Omental fat pad (tissue), 4 donors: ENCODE results near the gene ANKRD42. TPM values are rescaled to one million over a fixed set of nuclear protein-coding genes. Genes with fewer than 3 reads are reported as not detected.
A peak's percentile ranks its signal among the peaks of the same experiment; 100 is the strongest.

Experiments
- ATAC-seq: fragments of 150-250 bp; one replicate; pipeline ENCODE4 v1.9.1; 2016; ENCODE audit warnings: mild to moderate bottlenecking, moderate library complexity; ENCODE audit not compliant: low FRiP score
- DNase-seq: peaks from one replicate; pipeline ENCODE4 v3.0.0-alpha.2; 2019; ENCODE audit warnings: low spot score
- total RNA-seq, 4 donors: library from RNA; depleted of rRNA; stranded (reverse); fragments of >200 nt; gene quantifications; one replicate each; pipeline ENCODE4 v1.1.0, GENCODE V29; 2016
- TF ChIP-seq, protein P1 (sequence below), 3 donors: fragments of 450-650 bp; IDR thresholded peaks; one replicate each; pipeline ENCODE4 v1.5.1; 2016 to 2017; ENCODE audit warnings: antibody characterized with exemption in 3 of 3, mild to moderate bottlenecking in 3 of 3, moderate library complexity in 2 of 3

Gene ANKRD42
- total RNA-seq, 4 donors from 2014 or later: 9.0 to 13.4 (median 11.6) TPM

- ATAC-seq (peak; percentile 97), DNase-seq (peak; percentile 91)
- TF ChIP-seq, protein P1, sequence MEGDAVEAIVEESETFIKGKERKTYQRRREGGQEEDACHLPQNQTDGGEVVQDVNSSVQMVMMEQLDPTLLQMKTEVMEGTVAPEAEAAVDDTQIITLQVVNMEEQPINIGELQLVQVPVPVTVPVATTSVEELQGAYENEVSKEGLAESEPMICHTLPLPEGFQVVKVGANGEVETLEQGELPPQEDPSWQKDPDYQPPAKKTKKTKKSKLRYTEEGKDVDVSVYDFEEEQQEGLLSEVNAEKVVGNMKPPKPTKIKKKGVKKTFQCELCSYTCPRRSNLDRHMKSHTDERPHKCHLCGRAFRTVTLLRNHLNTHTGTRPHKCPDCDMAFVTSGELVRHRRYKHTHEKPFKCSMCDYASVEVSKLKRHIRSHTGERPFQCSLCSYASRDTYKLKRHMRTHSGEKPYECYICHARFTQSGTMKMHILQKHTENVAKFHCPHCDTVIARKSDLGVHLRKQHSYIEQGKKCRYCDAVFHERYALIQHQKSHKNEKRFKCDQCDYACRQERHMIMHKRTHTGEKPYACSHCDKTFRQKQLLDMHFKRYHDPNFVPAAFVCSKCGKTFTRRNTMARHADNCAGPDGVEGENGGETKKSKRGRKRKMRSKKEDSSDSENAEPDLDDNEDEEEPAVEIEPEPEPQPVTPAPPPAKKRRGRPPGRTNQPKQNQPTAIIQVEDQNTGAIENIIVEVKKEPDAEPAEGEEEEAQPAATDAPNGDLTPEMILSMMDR (IDR thresholded peaks at IDR 0.05): no peak
These were observed 37.1 kb upstream of the ANKRD42 start for GRCh38 chr11:83156144-83156995.

DNA sequence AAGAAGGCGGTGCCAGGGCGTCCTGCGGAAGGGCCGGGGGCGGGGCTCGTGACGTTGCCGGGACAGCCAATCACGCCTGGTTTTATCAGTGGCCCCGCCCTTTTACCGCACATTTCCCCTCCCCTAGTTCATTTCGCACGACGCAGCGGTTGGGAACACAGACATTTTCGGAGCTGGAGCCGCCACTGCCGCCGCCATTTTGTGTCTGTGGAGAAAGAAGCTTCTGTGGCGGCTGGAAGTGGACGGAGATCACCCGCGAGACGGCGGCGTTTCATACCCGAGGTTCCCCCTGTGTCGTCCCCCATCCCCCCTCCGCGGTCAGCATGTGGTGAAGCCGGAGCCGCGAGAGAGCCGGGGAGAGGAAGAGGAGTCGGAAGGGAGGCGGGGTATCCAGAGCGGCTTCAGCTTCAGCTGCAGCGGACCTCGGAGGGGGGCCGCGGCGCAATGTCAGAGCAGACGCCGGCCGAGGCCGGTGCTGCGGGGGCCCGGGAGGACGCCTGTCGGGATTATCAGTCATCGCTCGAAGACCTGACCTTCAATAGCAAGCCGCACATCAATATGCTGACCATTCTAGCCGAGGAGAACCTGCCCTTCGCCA is 36.4 kb upstream of the ANKRD42 start, which contains the start of gene PCF11:
PCF11 (plus strand) TSS at position 136 of the 598 bp plus-strand sequence; CDS start at position 445, 309 bp downstream.
- DNase-seq (no peak), ATAC-seq (peak; percentile 4)
- TF ChIP-seq, protein P1 (IDR thresholded peaks at IDR 0.05): no peak

GRCh38 chr11:83157594-83158356 is 35.7 kb upstream of the ANKRD42 start:
- ATAC-seq (no peak), DNase-seq (no peak)
- TF ChIP-seq, protein P1 (IDR thresholded peaks at IDR 0.05): no peak

- TF ChIP-seq, protein P1 (IDR thresholded peaks at IDR 0.05): no peak
- DNase-seq: no peak
- no peak for ATAC-seq
These were observed 35.1 kb upstream of the ANKRD42 start for GRCh38 chr11:83158357-83158786.

DNA sequence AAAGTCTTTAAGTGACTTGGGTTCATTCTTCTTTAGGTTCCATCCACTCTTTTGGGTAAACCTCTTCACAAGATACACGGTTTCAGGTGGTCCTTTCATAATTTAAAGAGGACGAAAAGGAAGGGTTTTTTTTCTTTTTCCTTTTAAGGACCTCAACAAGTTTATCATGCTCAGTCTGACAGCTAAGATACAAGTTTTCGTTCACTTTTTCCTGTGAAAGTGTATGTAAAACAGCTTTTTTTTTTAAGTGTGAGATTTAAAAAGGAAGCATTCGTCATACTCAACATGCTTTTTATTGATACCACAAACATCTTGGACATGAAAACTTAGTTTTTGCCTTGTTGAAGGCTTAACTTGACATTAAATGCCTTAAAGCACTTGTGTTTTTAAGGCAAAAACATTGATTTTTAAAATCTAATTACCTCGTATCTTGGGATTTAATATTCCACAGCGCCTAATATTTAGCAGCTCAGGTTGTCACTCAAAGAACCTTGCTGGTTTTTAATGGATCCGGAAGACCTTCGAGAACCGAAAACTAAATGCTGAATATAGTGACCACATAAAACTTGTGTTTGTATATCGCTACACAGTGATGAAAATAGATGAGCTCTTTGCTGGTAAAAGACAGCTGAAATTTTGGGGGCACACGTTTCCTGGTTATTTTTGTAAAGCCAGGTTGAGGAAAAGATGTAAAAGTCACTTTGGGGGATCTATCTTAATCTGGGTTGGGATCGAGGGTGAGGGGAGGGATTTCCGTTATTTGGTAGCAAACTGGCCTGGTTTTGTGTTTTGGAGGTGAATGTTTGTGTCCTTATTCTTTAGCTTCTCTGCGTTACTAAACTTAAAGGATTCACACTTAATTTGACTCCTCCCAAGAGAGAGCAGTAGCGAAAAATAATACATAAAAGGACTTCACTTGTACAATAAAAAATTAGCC is 34.3 kb upstream of the ANKRD42 start:
- ATAC-seq: no peak
- DNase-seq: no peak
- TF ChIP-seq, protein P1 (IDR thresholded peaks at IDR 0.05): no peak
